ENCODE results near the gene GALNT17. TPM values are rescaled to one million over a fixed set of nuclear protein-coding genes. Genes with fewer than 3 reads are reported as not detected.
A peak's percentile ranks its signal among the peaks of the same experiment; 100 is the strongest.

Gene GALNT17
- total and polyA plus RNA-seq, 2 experiments from 2014 or later: 2.3 to 4.6 TPM

- Histone ChIP-seq H3K36me3 (no peaks in the 10 kb centered on the region), H3K4me1 (ENCODE audit: low read depth) (no peaks in the 10 kb centered on the region), H3K27ac (no peak overlapping the region), H3K9me3 (ENCODE audit: low read depth) (no peaks in the 10 kb centered on the region), H3K27me3 (no peaks in the 10 kb centered on the region), H3K4me3 (no peak overlapping the region)
- TF ChIP-seq, protein P1, sequence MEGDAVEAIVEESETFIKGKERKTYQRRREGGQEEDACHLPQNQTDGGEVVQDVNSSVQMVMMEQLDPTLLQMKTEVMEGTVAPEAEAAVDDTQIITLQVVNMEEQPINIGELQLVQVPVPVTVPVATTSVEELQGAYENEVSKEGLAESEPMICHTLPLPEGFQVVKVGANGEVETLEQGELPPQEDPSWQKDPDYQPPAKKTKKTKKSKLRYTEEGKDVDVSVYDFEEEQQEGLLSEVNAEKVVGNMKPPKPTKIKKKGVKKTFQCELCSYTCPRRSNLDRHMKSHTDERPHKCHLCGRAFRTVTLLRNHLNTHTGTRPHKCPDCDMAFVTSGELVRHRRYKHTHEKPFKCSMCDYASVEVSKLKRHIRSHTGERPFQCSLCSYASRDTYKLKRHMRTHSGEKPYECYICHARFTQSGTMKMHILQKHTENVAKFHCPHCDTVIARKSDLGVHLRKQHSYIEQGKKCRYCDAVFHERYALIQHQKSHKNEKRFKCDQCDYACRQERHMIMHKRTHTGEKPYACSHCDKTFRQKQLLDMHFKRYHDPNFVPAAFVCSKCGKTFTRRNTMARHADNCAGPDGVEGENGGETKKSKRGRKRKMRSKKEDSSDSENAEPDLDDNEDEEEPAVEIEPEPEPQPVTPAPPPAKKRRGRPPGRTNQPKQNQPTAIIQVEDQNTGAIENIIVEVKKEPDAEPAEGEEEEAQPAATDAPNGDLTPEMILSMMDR (IDR thresholded peaks at IDR 0.05; ENCODE audit: low read depth, low read length): no peak
- DNase-seq (ENCODE audit: low read depth in 1 of 2, low spot score in 1 of 2): peak in 1 of 2 donors; percentile 24
These were observed 276.3 kb downstream of the GALNT17 start for GRCh38 chr7:71408271-71408670.

GRCh38 chr7:71409550-71410157 is 277.7 kb downstream of the GALNT17 start:
- Histone ChIP-seq H3K27me3 (no peaks in the 10 kb centered on the region), H3K9me3 (ENCODE audit: low read depth) (no peaks in the 10 kb centered on the region), H3K27ac (no peak overlapping the region), H3K4me1 (ENCODE audit: low read depth) (no peaks in the 10 kb centered on the region), H3K36me3 (no peaks in the 10 kb centered on the region), H3K4me3 (no peak overlapping the region)
- DNase-seq (ENCODE audit: low read depth in 1 of 2, low spot score in 1 of 2): no peak
- TF ChIP-seq, protein P1 (IDR thresholded peaks at IDR 0.05; ENCODE audit: low read depth, low read length): no peak

DNA sequence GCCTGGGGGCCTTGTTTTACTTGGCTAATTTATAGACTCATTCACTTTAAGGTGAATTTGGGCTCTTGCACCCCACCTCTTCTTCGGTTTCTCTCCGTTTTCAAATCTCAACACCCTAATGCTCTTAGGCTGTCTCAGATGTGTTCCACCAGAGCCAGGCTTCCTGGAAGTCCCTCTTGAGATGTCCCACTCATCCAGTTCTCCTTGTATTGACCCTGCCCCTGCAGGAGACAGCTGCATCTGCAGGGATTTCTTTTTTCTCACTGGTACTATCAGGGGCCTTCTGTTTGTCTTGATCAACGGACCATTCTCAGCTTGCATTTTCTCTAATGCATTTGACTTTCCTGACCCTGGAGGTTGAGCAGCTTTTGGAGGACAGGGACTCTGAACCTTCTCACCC is 279.5 kb downstream of the GALNT17 start:
- H3K4me1 ChIP-seq (ENCODE audit: low read depth): no peaks in the 10 kb centered on the region
- no peak overlapping the region for H3K27ac ChIP-seq
- H3K36me3 ChIP-seq: no peaks in the 10 kb centered on the region
- H3K27me3 ChIP-seq: no peaks in the 10 kb centered on the region
- no peaks in the 10 kb centered on the region for H3K9me3 ChIP-seq (ENCODE audit: low read depth)
- DNase-seq (ENCODE audit: low read depth in 1 of 2, low spot score in 1 of 2): no peak
- no peak overlapping the region for H3K4me3 ChIP-seq
- TF ChIP-seq, protein P1 (IDR thresholded peaks at IDR 0.05; ENCODE audit: low read depth, low read length): no peak

DNA sequence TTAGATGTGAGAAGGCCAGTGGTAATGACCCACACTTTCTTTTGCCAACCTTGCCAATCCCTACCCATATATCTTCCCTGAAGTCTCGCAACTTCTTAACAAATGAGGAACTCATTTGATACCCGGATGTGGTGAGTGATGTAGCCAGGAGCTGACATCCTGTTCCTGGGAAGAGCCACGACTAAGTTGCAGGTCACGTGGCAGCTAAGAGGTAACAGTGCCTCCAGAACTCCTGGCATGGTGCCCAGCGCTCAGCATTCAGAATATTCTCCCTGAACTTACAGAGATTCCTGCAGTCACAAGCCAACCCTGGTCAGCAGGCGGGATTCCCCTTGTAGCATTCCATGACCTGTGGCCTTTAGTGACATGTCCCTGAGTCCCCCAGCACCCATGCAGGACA is 282.5 kb downstream of the GALNT17 start:
- H3K4me3 ChIP-seq: no peak overlapping the region
- H3K9me3 ChIP-seq (ENCODE audit: low read depth): no peaks in the 10 kb centered on the region
- H3K36me3 ChIP-seq: no peaks in the 10 kb centered on the region
- no peaks in the 10 kb centered on the region for H3K27me3 ChIP-seq
- no peaks in the 10 kb centered on the region for H3K4me1 ChIP-seq (ENCODE audit: low read depth)
- DNase-seq (ENCODE audit: low read depth in 1 of 2, low spot score in 1 of 2): peak in 1 of 2 donors; percentile 46
- TF ChIP-seq, protein P1 (IDR thresholded peaks at IDR 0.05; ENCODE audit: low read depth, low read length): no peak
- no peak overlapping the region for H3K27ac ChIP-seq

DNA sequence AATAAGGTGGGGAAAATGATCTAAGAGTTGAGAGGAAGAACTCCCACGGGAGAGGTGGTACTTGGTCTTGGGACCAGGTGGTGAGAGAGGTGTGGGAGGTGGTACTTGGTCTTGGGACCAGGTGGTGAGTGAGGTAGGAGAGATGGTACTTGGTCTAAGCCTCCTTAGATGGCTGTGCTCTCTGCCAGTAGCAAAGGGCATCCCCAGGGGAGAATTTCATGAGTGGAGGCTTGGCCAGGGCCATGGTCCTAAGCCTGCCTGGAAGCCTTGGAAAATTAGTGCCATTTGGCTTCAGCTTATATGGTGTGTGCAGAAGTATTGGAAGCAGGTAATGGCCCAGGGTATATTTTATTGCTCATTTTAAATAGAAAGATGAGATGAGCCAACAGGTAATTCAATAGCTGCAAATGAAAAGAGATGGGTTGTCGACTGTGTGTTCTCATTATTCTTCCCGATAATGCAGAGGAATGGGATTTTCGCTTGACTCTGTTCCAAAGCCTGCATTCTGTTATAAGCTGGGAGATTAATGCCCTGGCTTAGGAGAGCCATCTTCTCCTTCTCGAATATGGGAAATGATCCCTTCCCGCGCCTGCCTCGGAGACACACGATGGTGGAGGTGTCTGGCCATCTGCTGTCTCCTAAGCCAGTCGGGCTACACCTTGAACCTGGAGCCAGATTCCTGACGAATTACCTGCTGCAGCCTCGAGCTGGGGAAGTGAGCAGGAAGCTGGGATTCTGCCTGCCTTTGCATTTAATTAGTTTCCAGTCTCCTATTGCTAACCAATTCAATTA is 287.8 kb downstream of the GALNT17 start:
- Histone ChIP-seq H3K27me3 (no peaks in the 10 kb centered on the region), H3K9me3 (ENCODE audit: low read depth) (no peaks in the 10 kb centered on the region), H3K27ac (no peak overlapping the region), H3K4me1 (ENCODE audit: low read depth) (peaks cover 8% of the 10 kb centered on the region), H3K4me3 (no peak overlapping the region), H3K36me3 (no peaks in the 10 kb centered on the region)
- DNase-seq (ENCODE audit: low read depth in 1 of 2, low spot score in 1 of 2): no peak
- TF ChIP-seq, protein P1 (IDR thresholded peaks at IDR 0.05; ENCODE audit: low read depth, low read length): no peak
